Right lobe of liver (tissue), 6 donors: Measurements from ENCODE around the gene SEC24B. TPM values are rescaled to one million over a fixed set of nuclear protein-coding genes. Genes with fewer than 3 reads are reported as not detected.

Experiments
- ATAC-seq, 4 donors: fragments of 200-7000 bp; cut with Tn5 transposase; one replicate each; pipeline ENCODE4 v1.9.1; 2020; ENCODE audit warnings: mild to moderate bottlenecking in 4 of 4, moderate library complexity in 4 of 4
- DNase-seq, 3 donors: peaks; one replicate each; pipeline ENCODE4 v3.0.0-alpha.2; 2020
- H3K27ac ChIP-seq, 3 donors: fragments of 200-600 bp; one replicate each; pipeline ENCODE4 v1.8.0; 2022
- H3K27me3 ChIP-seq, 2 donors: fragments of 200-600 bp; one replicate each; pipeline ENCODE4 v1.8.0; 2022
- H3K36me3 ChIP-seq, 4 donors: fragments of 200-600 bp; sonication (generic) in 1 of 4; one replicate each; pipeline versions ENCODE4 v1.5.1 to v1.8.0; 2017 to 2022; ENCODE audit warnings: control low read depth in 1 of 4
- H3K4me1 ChIP-seq, 4 donors: fragments of 200-600 bp; sonication (generic) in 1 of 4; one replicate each; pipeline versions ENCODE4 v1.5.1 to v1.8.0; 2017 to 2022; ENCODE audit warnings: control low read depth in 1 of 4
- H3K4me3 ChIP-seq, 3 donors: fragments of 200-600 bp; one replicate each; pipeline ENCODE4 v1.8.0; 2022
- H3K9me3 ChIP-seq, 4 donors: fragments of 200-600 bp; sonication (generic) in 1 of 4; one replicate each; pipeline versions ENCODE4 v1.5.1 to v1.8.0; 2017 to 2022; ENCODE audit warnings: control low read depth in 1 of 4
- CTCF ChIP-seq, 4 donors: fragments of 200-600 bp in 3 of 4; fragments of 450-650 bp in 1 of 4; IDR thresholded peaks; one replicate each; pipeline versions ENCODE4 v1.5.1 to v1.8.0; 2016 to 2022; ENCODE audit warnings: antibody characterized with exemption in 4 of 4, mild to moderate bottlenecking in 2 of 4
- POLR2A ChIP-seq: fragments of 450-650 bp; IDR thresholded peaks from one replicate; pipeline ENCODE4 v1.6.1; 2017; ENCODE audit warnings: antibody characterized with exemption, mild to moderate bottlenecking
- WGBS: methylation state at CpG from one replicate; pipeline ENCODE4 v1.1.6; 2018; ENCODE audit warnings: low coverage, low lambda C conversion rate; ENCODE audit not compliant: insufficient coverage; ENCODE audit errors: missing lambda C conversion rate; 5-methylcytosine and 5-hydroxymethylcytosine counted together
- intact Hi-C, 2 donors: fragments of 100-400 bp; cut with DNase I; formaldehyde crosslinking; loops; one replicate each; pipeline versions ENCODE4 v1.11.2 to v1.14.1; 2022
- total RNA-seq, 6 experiments: library from RNA; depleted of rRNA in 2 of 6; stranded (reverse); fragments of >200 nt in 2 of 6; fragmentation: NEBNext Ultra II Directional in 3 of 6; extraction: Animal tissue kit (Norgen Biotek cat#: 25700) in 3 of 6; gene quantifications; one replicate each; pipeline versions ENCODE4 v1.1.0 to v1.2.4, GENCODE V29; 2016 to 2023
- donor health status: DM: no; HTN: yes; CAD: no.
- donor health status: DM: no; HTN: no; CAD: no.
- donor health status: DM: no; HTN: no; CAD: no.
- donor health status: DM: no; HTN: yes; CAD: no.
- donor health status: DM: no; HTN: yes; CAD: no.

Gene SEC24B
- total RNA-seq, 6 experiments from 2014 or later: 22.1 to 55.0 (median 27.1) TPM

- DNase-seq (no peak), ATAC-seq (no peak)
- no peaks in the 10 kb centered on the region for H3K27me3 ChIP-seq
- no peaks in the 10 kb centered on the region for H3K9me3 ChIP-seq
- no peak overlapping the region for H3K4me3 ChIP-seq
- peaks cover 0 to 17% (median 12%) of the 10 kb centered on the region in 4 donors for H3K36me3 ChIP-seq
- H3K4me1 ChIP-seq: peaks cover 0 to 4% (median 0%) of the 10 kb centered on the region in 4 donors
- intact Hi-C loops: no loop called here
- TF ChIP-seq CTCF (IDR thresholded peaks at IDR 0.05) (no peak), POLR2A (no peak)
- H3K27ac ChIP-seq: no peak overlapping the region
These were observed 36.3 kb downstream of the SEC24B start for GRCh38 chr4:109469915-109470314.

GRCh38 chr4:109472343-109472761 is 38.7 kb downstream of the SEC24B start:
- DNase-seq (no peak), ATAC-seq (peak in 3 of 4 donors; percentile 18 to 65 (median 36))
- intact Hi-C loops: no loop called here
- 46% methylated on average over 3 of the region's 3 CpGs for WGBS
- Histone ChIP-seq H3K36me3 (peaks cover 0 to 22% (median 8%) of the 10 kb centered on the region in 4 donors), H3K27me3 (no peaks in the 10 kb centered on the region), H3K4me3 (no peak overlapping the region), H3K27ac (no peak overlapping the region), H3K9me3 (no peaks in the 10 kb centered on the region), H3K4me1 (peaks cover 0 to 4% (median 0%) of the 10 kb centered on the region in 4 donors)
- TF ChIP-seq POLR2A (no peak), CTCF (IDR thresholded peaks at IDR 0.05) (no peak)

- no peak overlapping the region for H3K27ac ChIP-seq
- peaks cover 0 to 4% (median 0%) of the 10 kb centered on the region in 4 donors for H3K4me1 ChIP-seq
- WGBS: 53% methylated on average over 1 of the region's 1 CpG
- H3K9me3 ChIP-seq: no peaks in the 10 kb centered on the region
- peaks cover 0 to 22% (median 9%) of the 10 kb centered on the region in 4 donors for H3K36me3 ChIP-seq
- TF ChIP-seq POLR2A (no peak), CTCF (IDR thresholded peaks at IDR 0.05) (no peak)
- ATAC-seq: no peak
- DNase-seq: no peak
- intact Hi-C loops: no loop called here
- H3K4me3 ChIP-seq: no peak overlapping the region
- no peaks in the 10 kb centered on the region for H3K27me3 ChIP-seq
These were observed 40.2 kb downstream of the SEC24B start for GRCh38 chr4:109473824-109474223.

- intact Hi-C loops: no loop called here
- H3K4me3 ChIP-seq: no peak overlapping the region
- H3K27me3 ChIP-seq: no peaks in the 10 kb centered on the region
- WGBS: 73% methylated on average over 1 of the region's 1 CpG
- H3K27ac ChIP-seq: no peak overlapping the region
- no peaks in the 10 kb centered on the region for H3K4me1 ChIP-seq
- DNase-seq (no peak), ATAC-seq (no peak)
- no peak for TF ChIP-seq CTCF (IDR thresholded peaks at IDR 0.05)
- no peak for TF ChIP-seq POLR2A
- peaks cover 0 to 21% (median 9%) of the 10 kb centered on the region in 4 donors for H3K36me3 ChIP-seq
- no peaks in the 10 kb centered on the region for H3K9me3 ChIP-seq
These were observed 52.4 kb downstream of the SEC24B start for GRCh38 chr4:109486007-109486406.

- DNase-seq (no peak), ATAC-seq (no peak)
- Histone ChIP-seq H3K27ac (no peak overlapping the region), H3K4me1 (peaks cover 0 to 8% (median 0%) of the 10 kb centered on the region in 4 donors), H3K36me3 (peaks cover 6 to 55% (median 20%) of the 10 kb centered on the region in 4 donors), H3K4me3 (no peak overlapping the region), H3K9me3 (no peaks in the 10 kb centered on the region), H3K27me3 (no peaks in the 10 kb centered on the region)
- WGBS: 100% methylated on average over 3 of the region's 3 CpGs
- intact Hi-C loops: no loop called here
- no peak for TF ChIP-seq POLR2A
- no peak for TF ChIP-seq CTCF (IDR thresholded peaks at IDR 0.05)
These were observed 60.9 kb downstream of the SEC24B start for GRCh38 chr4:109494563-109494962.
